HG02943 (cell line): ENCODE measurements around the gene ERC1.
"Not testable (repeated sequence)": the region's sequence is repeated elsewhere in the genome, so short reads cannot be mapped to it uniquely, and the experiment has no call there.

ENCODE experiments used
- ATAC-seq: cut with Tn5 transposase; IDR thresholded peaks from one replicate; pipeline ENCODE4 v1.9.1; 2021; ENCODE audit warnings: mild to moderate bottlenecking, low read depth, moderate library complexity; ENCODE audit not compliant: unreplicated experiment

Gene ERC1

DNA sequence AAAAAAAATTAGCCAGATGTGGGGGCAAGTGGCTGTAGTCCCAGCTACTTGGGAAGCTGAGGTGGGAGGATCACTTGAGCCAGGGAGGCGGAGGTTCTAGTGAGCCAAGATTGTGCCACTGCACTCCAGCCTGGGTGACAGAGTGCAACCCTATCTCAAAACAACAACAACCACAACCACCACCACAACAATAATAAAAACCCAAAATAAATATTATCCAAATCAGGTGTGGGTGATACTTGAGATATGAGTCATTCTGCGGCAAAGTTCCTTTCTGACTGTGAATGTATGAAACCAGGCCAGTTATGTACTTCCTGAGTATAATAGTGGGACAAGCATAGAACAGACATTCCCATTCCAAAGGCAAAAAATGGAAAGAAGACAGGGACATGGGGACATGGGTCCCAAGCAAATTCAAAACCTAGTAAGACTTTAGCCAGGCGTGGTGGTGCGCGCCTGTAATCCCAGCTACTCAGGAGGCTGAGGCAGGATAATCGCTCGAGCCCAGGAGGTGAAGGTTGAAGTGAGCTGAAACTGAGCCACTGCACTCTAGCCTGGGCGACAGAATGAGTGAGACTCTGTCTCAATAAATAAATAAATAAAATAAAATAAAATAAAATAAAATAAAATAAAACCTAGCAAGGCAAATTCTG, 9.7 kb upstream of the ERC1 start:
- ATAC-seq: no peak

DNA sequence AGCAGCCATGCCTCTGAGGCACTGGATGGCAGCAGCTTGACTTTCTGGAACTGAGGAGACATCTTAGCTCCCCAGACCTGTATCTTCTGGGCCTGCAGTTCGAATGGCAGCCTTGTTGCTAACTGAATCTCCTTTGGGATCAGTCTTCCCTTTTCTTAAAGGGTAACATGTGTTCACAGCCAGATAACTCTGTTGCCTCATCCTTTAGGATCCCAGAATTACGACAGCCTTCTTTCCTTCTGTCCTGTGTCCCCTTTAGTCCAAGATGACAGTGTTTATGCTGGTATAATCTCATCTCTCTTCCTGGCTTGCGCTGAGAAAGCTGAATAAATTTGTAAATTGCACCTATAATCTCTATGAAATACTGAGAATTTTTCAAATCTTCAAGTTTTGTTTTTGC, 9.1 kb upstream of the ERC1 start:
- no peak for ATAC-seq

- ATAC-seq: no peak
Measured at GRCh38 chr12:988646-989045, 2.4 kb upstream of the ERC1 start.

DNA sequence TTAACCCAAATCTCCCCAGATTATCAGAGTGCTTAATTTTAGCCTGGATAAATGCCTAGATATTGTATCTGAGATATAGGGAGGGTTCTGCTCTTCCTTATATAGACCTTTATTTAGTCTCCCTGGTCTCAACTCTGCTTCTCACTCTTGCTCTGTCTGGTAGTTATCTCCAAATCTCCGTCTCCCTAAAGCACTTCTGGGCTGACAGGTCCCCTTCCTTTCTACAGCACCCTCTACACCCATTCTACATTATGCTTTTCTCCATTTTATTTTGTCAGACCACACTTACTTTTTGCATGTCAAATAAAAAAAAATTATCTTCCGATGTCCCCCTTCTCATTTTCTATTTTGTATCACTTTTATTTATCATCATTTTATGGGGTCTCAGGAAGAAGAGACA, 2.0 kb upstream of the ERC1 start:
- ATAC-seq: no peak

- ATAC-seq: peak; percentile 4
Measured at GRCh38 chr12:989751-990660, 1.0 kb upstream of the ERC1 start.

- ATAC-seq: no peak
Measured at GRCh38 chr12:991350-992333, 619 bp downstream of the ERC1 start.

GRCh38 chr12:992647-993046, 1.6 kb downstream of the ERC1 start:
- no peak for ATAC-seq

DNA sequence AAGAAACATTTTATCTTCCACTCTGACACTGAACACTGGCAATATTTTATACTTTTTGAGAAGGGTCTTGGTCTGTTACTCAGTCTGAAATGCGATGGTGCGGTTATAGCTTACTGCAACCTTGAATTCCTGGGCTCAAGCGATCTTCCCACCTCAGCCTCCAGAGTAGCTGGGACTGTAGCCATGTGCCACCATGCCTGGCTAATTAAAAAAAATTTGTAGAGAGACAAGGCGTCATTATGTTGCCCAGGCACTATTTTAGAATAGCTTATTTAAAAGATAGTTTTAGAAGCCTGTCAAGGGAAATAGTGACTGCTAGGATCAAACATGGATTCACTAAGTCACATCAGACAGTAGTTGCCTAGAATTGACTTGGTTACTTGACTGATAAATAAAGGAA, 5.9 kb downstream of the ERC1 start:
- ATAC-seq: no peak

GRCh38 chr12:997505-997904, 6.5 kb downstream of the ERC1 start:
- ATAC-seq: no peak

DNA sequence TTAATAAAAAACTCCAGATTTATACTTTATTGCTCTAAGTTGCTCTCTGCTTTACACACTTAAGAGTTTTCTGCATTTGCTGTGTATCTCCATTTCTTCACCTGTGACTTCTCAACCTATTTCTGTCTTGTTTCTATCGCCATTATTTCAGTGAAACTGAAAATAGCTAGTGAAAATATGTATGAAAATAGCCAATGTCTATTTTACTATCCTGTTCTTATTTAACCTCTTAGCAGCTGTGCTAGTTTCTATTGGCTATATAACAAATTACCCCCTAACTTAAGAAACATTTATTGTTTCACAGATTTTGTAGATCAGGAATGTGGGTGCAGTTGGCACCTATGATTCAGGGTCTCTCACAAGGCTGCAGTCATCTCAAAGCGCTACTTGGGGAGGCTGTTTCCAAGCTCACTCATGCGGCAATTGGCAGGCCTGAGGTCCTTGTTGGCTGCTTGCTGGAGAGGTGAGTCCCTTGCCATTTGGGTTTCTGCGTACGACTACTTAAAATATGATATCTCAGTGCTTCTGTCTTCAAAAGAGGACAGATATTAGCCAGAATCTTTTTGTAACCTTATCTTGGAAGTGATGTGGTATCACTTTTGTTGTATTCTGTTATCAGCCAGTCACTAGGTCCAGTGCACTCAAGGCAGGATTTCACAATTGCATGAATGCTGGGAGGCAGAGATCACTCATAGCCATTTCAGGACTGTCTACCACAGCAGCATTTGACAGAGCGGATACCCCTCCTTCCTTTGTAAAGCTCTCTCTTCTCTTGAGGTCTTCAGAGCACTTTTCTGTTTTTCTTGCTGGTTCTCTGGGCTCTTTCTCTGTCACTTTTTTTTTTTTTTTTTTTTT, 7.2 kb downstream of the ERC1 start:
- no peak for ATAC-seq

- not testable (repeated sequence) for ATAC-seq
Measured at GRCh38 chr12:999736-1000135, 8.7 kb downstream of the ERC1 start.

GRCh38 chr12:1001507-1001906, 10.5 kb downstream of the ERC1 start:
- no peak for ATAC-seq

DNA sequence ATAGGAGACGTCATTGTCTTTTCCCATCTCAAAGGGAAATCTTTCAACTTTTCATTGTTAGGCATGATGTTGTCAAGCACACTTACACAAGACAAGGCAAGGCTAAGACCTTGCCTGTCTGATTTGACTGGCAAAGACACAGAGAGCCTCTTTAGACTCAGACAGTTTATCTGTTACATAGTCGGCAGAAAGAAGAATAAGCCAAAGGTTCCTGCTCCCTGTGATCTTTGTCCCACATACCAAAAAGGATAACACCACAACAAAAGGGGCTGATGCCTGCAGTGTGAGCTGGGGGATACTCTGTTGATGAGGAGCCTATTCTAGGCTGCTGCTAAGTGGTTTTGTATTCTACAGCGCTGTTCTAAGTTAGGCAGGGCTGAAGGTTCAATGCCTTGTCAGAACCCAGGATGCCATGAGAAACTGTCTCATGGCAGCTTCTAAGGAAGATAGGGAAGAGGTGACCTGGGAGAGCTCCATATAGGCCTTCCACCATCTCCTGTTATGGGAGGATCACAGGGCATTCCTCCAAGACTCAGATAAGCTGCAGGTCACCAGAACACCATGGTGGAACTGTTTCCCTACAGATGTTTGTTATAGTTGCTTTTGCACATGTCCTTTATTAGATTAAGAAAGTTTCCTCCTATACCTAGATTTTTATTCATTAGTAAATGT, 12.7 kb downstream of the ERC1 start:
- no peak for ATAC-seq

GRCh38 chr12:1006255-1006654, 15.2 kb downstream of the ERC1 start:
- ATAC-seq: no peak

- ATAC-seq: no peak
Measured at GRCh38 chr12:1007276-1007675, 16.3 kb downstream of the ERC1 start.

DNA sequence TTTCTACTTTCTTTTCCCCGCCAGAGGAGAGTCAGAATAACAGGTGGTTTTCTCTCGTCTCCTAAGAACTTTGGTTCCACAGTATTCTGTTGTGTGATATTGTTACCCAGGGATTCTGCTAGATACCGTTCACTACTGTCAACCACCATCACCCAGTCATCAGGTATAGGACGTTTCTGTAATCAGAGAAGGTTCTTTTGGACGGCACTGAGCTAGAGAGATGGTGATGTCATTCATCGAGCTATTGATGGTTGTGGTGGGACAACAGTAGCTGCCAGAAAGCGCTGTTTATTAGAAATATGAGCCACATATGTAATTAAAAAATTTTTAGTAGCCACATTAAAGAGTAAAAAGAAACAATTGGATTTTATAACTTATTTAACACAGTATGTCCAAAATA, 17.0 kb downstream of the ERC1 start:
- no peak for ATAC-seq

GRCh38 chr12:1011091-1011490, 20.1 kb downstream of the ERC1 start:
- no peak for ATAC-seq

GRCh38 chr12:1013618-1014489, 22.8 kb downstream of the ERC1 start:
- no peak for ATAC-seq
